22Rv1 (cell line): Measurements from ENCODE around the gene NLRP5.

Experiments used
- CTCF ChIP-seq: fragments of 450-650 bp; IDR thresholded peaks from 2 replicates; pipeline ENCODE4 v1.5.1; 2017; ENCODE audit warnings: mild to moderate bottlenecking
- ZFX ChIP-seq: fragments of 450-650 bp; IDR thresholded peaks from 2 replicates; pipeline ENCODE4 v1.6.1; 2017; ENCODE audit warnings: antibody characterized with exemption, borderline replicate concordance

GRCh38 chr19:55947532-55947931 lies 39.0 kb upstream of the NLRP5 start, which contains the start of gene NLRP8:
- no peak for TF ChIP-seq CTCF
- no peak for TF ChIP-seq ZFX
